ENCODE measurements around the gene C1orf74.

C1orf74 gene

GRCh38 chr1:209733409-209734192 lies 50.8 kb downstream of the C1orf74 start:
- Histone ChIP-seq H3K36me3 (ENCODE audit: insufficient read depth, low read length) (no peaks in the 10 kb centered on the region), H3K9ac (ENCODE audit: low read depth, low read length) (no peak overlapping the region), H3K9me3 (ENCODE audit: control insufficient read depth, insufficient read depth, low read length) (no peaks in the 10 kb centered on the region), H3K4me1 (ENCODE audit: insufficient read depth, low read length) (no peaks in the 10 kb centered on the region)

GRCh38 chr1:209732725-209733124 lies 51.6 kb downstream of the C1orf74 start:
- Histone ChIP-seq H3K9me3 (ENCODE audit: control insufficient read depth, insufficient read depth, low read length) (no peaks in the 10 kb centered on the region), H3K36me3 (ENCODE audit: insufficient read depth, low read length) (no peaks in the 10 kb centered on the region), H3K9ac (ENCODE audit: low read depth, low read length) (no peak overlapping the region), H3K4me1 (ENCODE audit: insufficient read depth, low read length) (no peaks in the 10 kb centered on the region)

GRCh38 chr1:209729436-209729835 lies 54.9 kb downstream of the C1orf74 start:
- Histone ChIP-seq H3K4me1 (ENCODE audit: insufficient read depth, low read length) (no peaks in the 10 kb centered on the region), H3K9me3 (ENCODE audit: control insufficient read depth, insufficient read depth, low read length) (no peaks in the 10 kb centered on the region), H3K36me3 (ENCODE audit: insufficient read depth, low read length) (no peaks in the 10 kb centered on the region), H3K9ac (ENCODE audit: low read depth, low read length) (no peak overlapping the region)
